H1 (cell line): Measurements from ENCODE around the gene ZNF155. TPM values are rescaled to one million over a fixed set of nuclear protein-coding genes. Genes with fewer than 3 reads are reported as not detected.

Experiments
- CTCF ChIA-PET: fragments of 300-600 bp; sonication (Branson Sonifier 250); formaldehyde crosslinking; loops from one replicate; lab custom pipeline; 2021; ENCODE audit not compliant: partially characterized antibody; lab: Charles Lee
- POLR2A ChIA-PET: fragments of 300-600 bp; sonication (Branson Sonifier 250); formaldehyde crosslinking; loops from one replicate; lab custom pipeline; 2021; ENCODE audit warnings: inconsistent platforms; ENCODE audit not compliant: partially characterized antibody; lab: Charles Lee
- DNase-seq, 2 experiments: peaks; one replicate each; pipeline versions ENCODE4 v3.0.0 to v3.0.0-alpha.2; 2010 to 2022; ENCODE audit warnings: low spot score in 2 of 2, low read depth in 1 of 2, mixed read lengths in 1 of 2
- FAIRE-seq: peaks from 2 replicates; lab custom pipeline; 2011; peaks lifted over from hg19 to GRCh38; lab: Jason Lieb, UNC
- H2AFZ ChIP-seq: 2 replicates; pipeline ENCODE4 v1.8.1; 2012; ENCODE audit warnings: low read length, inconsistent platforms
- H2AK5ac ChIP-seq: 2 replicates; pipeline ENCODE4 v1.6.1; 2013; ENCODE audit warnings: low read depth, low read length
- H2BK120ac ChIP-seq: replicated peaks from 2 replicates; pipeline ENCODE3; 2013; ENCODE audit warnings: low read depth, low read length, inconsistent platforms
- H2BK12ac ChIP-seq: 2 replicates; pipeline ENCODE4 v1.6.1; 2013; ENCODE audit warnings: low read depth, low read length
- H2BK15ac ChIP-seq: 2 replicates; pipeline ENCODE4 v1.6.1; 2013; ENCODE audit warnings: low read length
- H2BK20ac ChIP-seq: 2 replicates; pipeline ENCODE4 v1.6.1; 2013; ENCODE audit warnings: low read length
- H2BK5ac ChIP-seq: 2 replicates; pipeline ENCODE4 v1.6.1; 2013; ENCODE audit warnings: low read depth, low read length
- H3K14ac ChIP-seq: 2 replicates; pipeline ENCODE4 v1.6.1; 2013; ENCODE audit warnings: inconsistent platforms; ENCODE audit not compliant: insufficient read length
- H3K18ac ChIP-seq: 2 replicates; pipeline ENCODE4 v1.6.1; 2013; ENCODE audit warnings: low read length; ENCODE audit errors: extremely low read depth
- H3K23ac ChIP-seq: 2 replicates; pipeline ENCODE4 v1.6.1; 2013; ENCODE audit warnings: inconsistent platforms; ENCODE audit not compliant: insufficient read length
- H3K23me2 ChIP-seq: 2 replicates; pipeline ENCODE4 v1.6.1; 2013; ENCODE audit warnings: low read depth, low read length
- H3K27ac ChIP-seq: 2 replicates; pipeline ENCODE4 v1.6.1; 2011; ENCODE audit warnings: low read depth, low read length, inconsistent platforms
- H3K27me3 ChIP-seq, 4 experiments: replicated peaks in 1 of 4; 1 replicate in 1 of 4; 2 replicates in 3 of 4; pipeline versions ENCODE4 v1.6.1 to v1.8.1; 2011 to 2013; ENCODE audit warnings: low read length in 3 of 4, mild to moderate bottlenecking in 3 of 4, inconsistent platforms in 2 of 4, mixed read lengths in 2 of 4, moderate library complexity in 1 of 4; ENCODE audit not compliant: control insufficient read depth in 3 of 4, insufficient read depth in 3 of 4; ENCODE audit errors: extremely low read depth in 1 of 4
- H3K36me3 ChIP-seq, 4 experiments: 2 replicates each; pipeline versions ENCODE4 v1.6.1 to v1.8.1; 2011 to 2013; ENCODE audit warnings: mild to moderate bottlenecking in 4 of 4, low read length in 3 of 4, moderate library complexity in 2 of 4, control low read depth in 1 of 4, inconsistent platforms in 1 of 4; ENCODE audit not compliant: insufficient read depth in 4 of 4, control insufficient read depth in 2 of 4
- H3K4ac ChIP-seq: replicated peaks from 2 replicates; pipeline ENCODE3; 2013; ENCODE audit warnings: low read length, low read depth, mixed read lengths, inconsistent platforms; ENCODE audit not compliant: insufficient read length
- H3K4me1 ChIP-seq, 4 experiments: replicated peaks in 1 of 4; 1 replicate in 1 of 4; 2 replicates in 3 of 4; pipeline versions ENCODE4 v1.6.1 to v1.8.1; 2011 to 2013; ENCODE audit warnings: low read length in 3 of 4, inconsistent platforms in 2 of 4, mixed read lengths in 1 of 4; ENCODE audit not compliant: insufficient read depth in 4 of 4, control insufficient read depth in 3 of 4
- H3K4me2 ChIP-seq, 2 experiments: 2 replicates each; pipeline versions ENCODE4 v1.6.1 to v1.8.1; 2011 to 2013; ENCODE audit warnings: low read depth in 2 of 2, low read length in 2 of 2, control low read depth in 1 of 2, inconsistent platforms in 1 of 2, mild to moderate bottlenecking in 1 of 2; ENCODE audit not compliant: insufficient read depth in 1 of 2
- H3K4me3 ChIP-seq, 4 experiments: fragments of 200-600, 300-600 bp in 1 of 4; sonication (generic), shearing (Covaris generic), sonication (Bioruptor Twin) in 1 of 4; 2 replicates each; pipeline versions ENCODE4 v1.5.1 to v1.8.1; 2011 to 2016; ENCODE audit warnings: low read length in 4 of 4, low read depth in 3 of 4, control low read depth in 2 of 4, inconsistent platforms in 2 of 4, mild to moderate bottlenecking in 2 of 4, mixed read lengths in 1 of 4, moderate library complexity in 1 of 4; ENCODE audit not compliant: insufficient read depth in 2 of 4; ENCODE audit errors: extremely low read depth in 1 of 4
- H3K56ac ChIP-seq: replicated peaks from 2 replicates; pipeline ENCODE3; 2013; ENCODE audit warnings: low read depth, mild to moderate bottlenecking, mixed read lengths, low read length, inconsistent platforms; ENCODE audit not compliant: insufficient read length
- H3K79me1 ChIP-seq: 2 replicates; pipeline ENCODE4 v1.6.1; 2013; ENCODE audit warnings: low read depth, low read length, control low read depth
- H3K79me2 ChIP-seq, 2 experiments: 2 replicates each; pipeline versions ENCODE4 v1.6.1 to v1.8.1; 2012 to 2013; ENCODE audit warnings: low read length in 2 of 2, mild to moderate bottlenecking in 2 of 2, inconsistent platforms in 1 of 2; ENCODE audit not compliant: insufficient read depth in 2 of 2, control insufficient read depth in 1 of 2
- H3K9ac ChIP-seq, 4 experiments: replicated peaks in 1 of 4; 1 replicate in 1 of 4; 2 replicates in 3 of 4; pipeline versions ENCODE4 v1.6.1 to v1.8.1; 2011 to 2013; ENCODE audit warnings: low read depth in 3 of 4, low read length in 3 of 4, control low read depth in 2 of 4, mild to moderate bottlenecking in 2 of 4, moderate library complexity in 2 of 4, inconsistent platforms in 1 of 4; ENCODE audit errors: extremely low read depth in 1 of 4
- H3K9me3 ChIP-seq, 2 experiments: 2 replicates each; pipeline versions ENCODE4 v1.6.1 to v1.8.1; 2012 to 2013; ENCODE audit warnings: mild to moderate bottlenecking in 2 of 2, moderate library complexity in 2 of 2, control low read depth in 1 of 2, inconsistent platforms in 1 of 2, low read depth in 1 of 2, low read length in 1 of 2, mixed read lengths in 1 of 2; ENCODE audit not compliant: insufficient read depth in 2 of 2
- H4K20me1 ChIP-seq, 2 experiments: replicated peaks in 1 of 2; 2 replicates each; pipeline versions ENCODE3 to v1.8.1; 2011 to 2013; ENCODE audit warnings: inconsistent platforms in 2 of 2, low read length in 2 of 2, mild to moderate bottlenecking in 1 of 2; ENCODE audit not compliant: insufficient read depth in 2 of 2, control insufficient read depth in 1 of 2
- H4K5ac ChIP-seq: 2 replicates; pipeline ENCODE4 v1.6.1; 2013; ENCODE audit warnings: low read length, low read depth, mixed read lengths, inconsistent platforms; ENCODE audit not compliant: insufficient read length
- H4K8ac ChIP-seq: 2 replicates; pipeline ENCODE4 v1.8.0; 2013; ENCODE audit warnings: mild to moderate bottlenecking, moderate library complexity, low read length, inconsistent platforms; ENCODE audit not compliant: insufficient read depth; ENCODE audit errors: extremely low read depth
- H4K91ac ChIP-seq: replicated peaks from 2 replicates; pipeline ENCODE3; 2013; ENCODE audit warnings: low read length, mixed read lengths, inconsistent platforms; ENCODE audit not compliant: insufficient read length
- BACH1 ChIP-seq: IDR thresholded peaks from 2 replicates; pipeline ENCODE4 v1.6.1; 2012; ENCODE audit warnings: low read length, improper control_type of control experiment
- BCL11A ChIP-seq, 2 experiments: IDR thresholded peaks; one replicate each; pipeline ENCODE4 v1.6.1; 2011; ENCODE audit warnings: low read depth in 2 of 2, low read length in 2 of 2, mild to moderate bottlenecking in 2 of 2
- CEBPB ChIP-seq: IDR thresholded peaks from 2 replicates; pipeline ENCODE4 v1.6.1; 2012; ENCODE audit warnings: low read depth, low read length
- EGR1 ChIP-seq: IDR thresholded peaks from 2 replicates; pipeline ENCODE4 v1.6.1; 2011; ENCODE audit warnings: low read depth, low read length, borderline replicate concordance
- TAF1 ChIP-seq: IDR thresholded peaks from 2 replicates; pipeline ENCODE4 v1.6.1; 2011; ENCODE audit warnings: mild to moderate bottlenecking, low read depth, low read length
- WGBS, 2 experiments: shearing (Covaris generic) in 1 of 2; methylation state at CpG; one replicate each; pipeline versions ENCODE4 v1.1.6 to v1.1.7; 2013 to 2015; ENCODE audit warnings: low lambda C conversion rate in 2 of 2, mixed read lengths in 2 of 2, inconsistent platforms in 1 of 2, low coverage in 1 of 2, missing lambda C conversion rate in 1 of 2; ENCODE audit not compliant: insufficient replicate concordance in 2 of 2, insufficient coverage in 1 of 2, insufficient read length in 1 of 2; ENCODE audit errors: extremely low coverage in 1 of 2, missing lambda C conversion rate in 1 of 2; 5-methylcytosine and 5-hydroxymethylcytosine counted together
- polyA plus RNA-seq, 7 experiments: library from polyadenylated mRNA; depleted of rRNA in 3 of 7; stranded (reverse) in 5 of 7; unstranded in 2 of 7; fragments of >200 nt in 5 of 7; fragments of 200-250 nt in 2 of 7; gene quantifications; 1 replicate in 5 of 7; 2 replicates in 1 of 7; 4 replicates in 1 of 7; pipeline versions ENCODE4 v1.2.1 to v1.2.3, GENCODE V29; 2011 to 2013; ENCODE audit warnings: missing spikeins in 2 of 7, mixed read lengths in 2 of 7
- total RNA-seq: library from RNA; stranded (reverse); fragmentation: NEBNext Ultra II Directional; extraction: Animal tissue kit (Norgen Biotek cat#: 25700); gene quantifications from 2 replicates; pipeline ENCODE4 v1.2.1, GENCODE V29; 2021

Gene ZNF155
- total and polyA plus RNA-seq, 2 of the 8 experiments (the other 6 are each of a cell fraction or from before 2014, with no cell fraction given): 3.1 to 9.0 TPM

GRCh38 chr19:43957891-43958290 lies 26.1 kb upstream of the ZNF155 start:
- Histone ChIP-seq H3K4ac (no peak overlapping the region), H3K4me1 (no peaks in the 10 kb centered on the region), H3K14ac (no peak overlapping the region), H3K4me3 (no peak overlapping the region), H2AFZ (no peak overlapping the region), H3K27ac (no peak overlapping the region), H2BK12ac (no peak overlapping the region), H3K79me2 (no peaks in the 10 kb centered on the region), H4K20me1 (no peaks in the 10 kb centered on the region), H3K18ac (no peak overlapping the region), H3K4me2 (no peak overlapping the region), H2AK5ac (no peak overlapping the region), H4K8ac (no peak overlapping the region), H3K36me3 (peaks cover 0 to 12% (median 3%) of the 10 kb centered on the region in 4 experiments; a peak in 4 of 8 replicates), H2BK20ac (no peak overlapping the region), H4K5ac (no peak overlapping the region), H3K9me3 (peaks cover 32 to 38% of the 10 kb centered on the region in 2 experiments), H2BK120ac (no peak overlapping the region), H2BK15ac (no peak overlapping the region), H3K23me2 (no peaks in the 10 kb centered on the region), H3K56ac (no peak overlapping the region), H3K23ac (no peak overlapping the region), H2BK5ac (no peak overlapping the region), H3K79me1 (peaks cover 2% of the 10 kb centered on the region; the same call in 1 of the 2 replicates), H3K27me3 (no peaks in the 10 kb centered on the region), H4K91ac (no peak overlapping the region), H3K9ac (no peak overlapping the region)
- TF ChIP-seq BACH1 (no peak), EGR1 (no peak), CEBPB (peak; percentile 75), TAF1 (no peak), BCL11A (IDR thresholded peaks at IDR 0.05; ENCODE audit: low read depth in 2 of 2, low read length in 2 of 2) (no peak)
- POLR2A ChIA-PET: interaction anchor here (0.6 kb wide), 1 partner anchor 296 kb away, joined by 3 read pairs; no protein-coding TSS in a partner anchor
- 92% methylated on average over 3 of the region's 3 CpGs; no CpG with 5 or more reads in 1 of the 2 experiments for WGBS, 2 experiments
- FAIRE-seq (no peak), DNase-seq (no peak)
- CTCF ChIA-PET: no interaction called here
